Measurements from ENCODE around the gene FTO. TPM values are rescaled to one million over a fixed set of nuclear protein-coding genes. Genes with fewer than 3 reads are reported as not detected.

The FTO gene
- total RNA-seq, 1 donor from 2014 or later = 113 TPM

DNA sequence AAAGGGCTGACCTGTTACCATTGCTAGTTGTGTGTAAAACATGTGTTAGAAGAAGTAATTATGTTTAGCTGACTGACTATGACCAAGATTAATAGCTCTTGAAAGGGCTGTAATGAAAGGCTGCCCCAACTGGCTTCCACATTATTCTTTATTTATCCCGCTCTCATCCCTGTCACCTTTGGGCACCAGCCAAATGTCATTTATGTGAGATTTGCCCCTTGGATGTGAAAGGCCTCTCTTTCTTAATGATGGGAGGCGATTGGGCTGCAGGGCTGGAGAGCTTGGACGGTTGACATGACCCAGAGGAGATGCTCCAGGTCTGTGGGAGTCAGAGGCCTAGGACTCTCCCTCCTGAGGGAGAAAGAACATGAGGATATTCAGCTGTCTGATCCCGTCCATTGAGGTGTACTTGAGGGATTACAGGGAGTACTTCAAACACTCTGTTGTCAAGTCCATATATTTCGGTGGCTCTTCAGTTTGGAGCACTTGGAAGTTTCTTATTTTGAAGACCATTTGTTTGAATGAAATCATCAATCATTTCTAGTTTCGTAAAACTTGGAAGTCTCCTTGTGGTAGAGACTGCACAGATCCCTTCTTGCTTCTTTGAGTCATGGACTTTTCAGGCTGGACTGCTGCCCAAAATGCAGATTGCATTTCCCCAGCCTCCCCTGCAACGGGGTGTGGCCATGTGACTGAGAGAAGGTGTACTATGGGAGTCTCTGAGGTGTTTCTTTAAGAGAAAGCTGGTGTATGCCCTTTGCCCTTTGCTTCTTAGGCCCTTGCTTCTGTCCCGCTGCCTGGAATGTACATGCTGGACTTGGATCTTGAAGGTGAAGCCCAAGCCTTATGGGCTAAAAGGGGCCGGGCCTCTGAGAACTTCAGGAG lies 51.3 kb downstream of the FTO start:
- DNase-seq = no peak

DNA sequence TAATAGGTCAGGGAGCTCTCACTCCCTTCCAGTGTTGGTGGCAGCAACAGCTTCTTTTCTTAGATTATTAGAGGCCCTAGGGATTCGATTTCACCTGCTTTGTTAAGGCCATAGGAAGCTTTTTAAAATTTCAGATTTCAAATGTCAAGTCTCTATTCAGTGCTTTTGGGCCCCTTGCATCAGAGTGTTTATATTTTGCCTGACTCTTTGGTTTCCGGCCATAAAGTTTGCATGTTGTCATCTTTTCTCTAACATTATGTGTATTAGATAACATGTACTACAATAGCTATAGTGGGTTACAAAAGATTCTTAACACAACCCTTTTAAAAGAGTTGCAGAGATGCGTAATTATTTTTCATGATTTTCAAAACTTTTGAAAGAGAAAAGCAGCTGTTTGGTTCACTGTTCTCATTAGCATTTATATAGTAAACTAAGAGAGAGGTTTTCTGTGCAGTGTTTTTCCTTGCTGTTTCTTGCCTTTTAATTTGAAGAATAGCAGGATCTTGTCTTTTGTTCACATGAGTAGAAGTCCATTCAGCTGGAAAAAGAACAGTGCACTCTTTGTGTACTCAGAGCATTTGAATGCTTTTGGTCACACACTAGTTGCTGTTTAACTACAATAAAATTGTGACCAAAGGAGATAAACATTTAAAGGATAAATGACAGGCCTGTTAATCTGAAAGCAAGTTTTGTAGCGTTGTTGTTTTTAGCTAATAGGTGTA lies 52.5 kb downstream of the FTO start:
- no peak for DNase-seq

DNA sequence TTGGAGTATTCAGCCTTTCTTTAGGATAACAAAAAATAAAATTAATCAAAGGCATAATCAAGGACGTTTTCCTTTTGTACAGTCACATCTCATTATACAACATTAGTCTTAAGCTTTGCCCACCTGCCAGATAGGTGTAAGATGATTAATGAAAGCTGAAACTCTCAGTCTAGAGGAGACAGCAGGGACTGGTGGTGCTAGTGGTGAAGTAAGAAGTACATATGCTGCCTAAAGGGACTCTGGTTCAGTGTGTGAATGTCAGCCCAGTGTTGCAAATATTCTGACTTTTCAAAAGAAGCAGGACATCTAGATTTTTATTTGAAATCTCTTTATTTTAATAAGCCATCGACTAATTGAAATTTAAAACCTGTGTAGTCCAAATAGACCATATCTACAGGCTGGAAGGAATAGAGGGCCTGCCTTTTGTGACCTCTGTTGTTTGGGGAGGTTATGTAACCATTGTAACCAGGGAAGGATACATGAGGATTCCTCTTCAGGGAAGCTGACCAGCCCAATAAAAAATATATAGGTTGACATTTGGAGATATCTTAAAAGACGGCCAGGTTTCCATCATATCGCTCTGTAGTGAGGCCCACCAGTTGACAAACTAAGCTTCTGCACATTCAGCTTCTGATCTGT lies 54.1 kb downstream of the FTO start:
- DNase-seq = no peak

DNA sequence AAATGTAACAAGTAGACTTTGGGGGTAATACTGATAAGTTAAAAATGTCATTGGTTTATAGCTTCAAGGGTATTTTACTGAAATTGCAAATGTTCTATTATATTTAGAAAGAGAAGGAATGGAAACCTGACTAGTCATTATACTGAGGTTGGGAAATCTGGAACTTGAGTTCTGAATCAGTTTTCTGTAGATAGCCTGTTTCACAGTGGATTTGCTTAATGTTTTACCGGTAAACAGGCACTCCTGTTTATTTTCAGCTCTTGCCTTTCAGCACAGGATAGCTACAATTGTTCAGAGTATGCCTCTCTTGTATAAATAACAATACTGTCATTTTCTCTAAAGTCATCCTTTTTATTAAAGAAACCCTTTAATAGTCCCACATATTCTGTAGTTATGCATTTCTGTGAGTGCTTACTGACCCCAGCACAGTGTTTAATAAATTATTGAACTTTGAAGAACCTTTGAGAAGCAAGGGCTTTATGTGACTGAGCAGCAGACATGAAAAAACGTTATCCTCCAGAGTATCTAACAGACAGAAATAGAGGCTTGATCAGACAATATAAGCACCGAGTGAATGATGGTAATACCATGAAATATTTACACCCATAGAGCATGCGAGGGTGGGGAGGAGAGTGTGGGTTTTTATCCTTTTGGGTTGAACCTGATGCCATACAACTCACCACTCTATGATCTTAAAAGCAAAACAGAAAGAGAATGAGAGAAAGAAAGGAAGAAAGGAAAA lies 58.2 kb downstream of the FTO start:
- no peak for DNase-seq

DNA sequence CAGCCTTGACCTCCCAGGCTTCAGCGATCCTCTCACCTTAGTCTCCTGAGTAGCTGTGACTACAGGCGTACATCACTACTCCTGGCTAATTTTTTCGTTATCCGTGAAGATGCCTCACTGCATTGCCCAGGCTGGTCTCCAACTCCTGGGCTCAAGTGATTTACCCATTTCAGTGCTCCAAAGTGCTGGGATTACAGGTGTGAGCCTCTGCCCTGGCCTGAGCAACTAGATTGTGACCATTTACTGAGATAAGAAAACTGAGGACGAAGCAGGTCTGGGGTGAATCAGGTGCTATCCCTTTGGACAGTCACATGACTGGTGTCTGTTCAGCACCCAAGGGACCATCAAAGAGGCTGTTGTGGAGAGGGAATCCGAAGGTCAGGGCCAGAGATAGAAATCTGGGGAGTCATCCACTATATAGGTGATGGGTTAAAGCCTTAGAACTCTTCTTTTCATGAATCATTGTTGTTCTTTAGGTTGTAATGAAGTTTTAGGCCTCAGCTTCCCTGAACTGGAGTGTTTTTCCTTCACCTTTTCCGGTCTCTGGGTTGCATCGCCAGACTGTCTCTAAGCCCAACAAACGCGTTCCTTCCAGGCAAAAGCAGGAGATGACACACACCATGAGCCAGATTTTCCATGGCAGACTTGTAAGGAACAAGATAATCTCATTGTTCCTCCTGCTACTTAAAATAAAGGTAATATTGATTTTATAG lies 62.5 kb downstream of the FTO start:
- no peak for DNase-seq

DNA sequence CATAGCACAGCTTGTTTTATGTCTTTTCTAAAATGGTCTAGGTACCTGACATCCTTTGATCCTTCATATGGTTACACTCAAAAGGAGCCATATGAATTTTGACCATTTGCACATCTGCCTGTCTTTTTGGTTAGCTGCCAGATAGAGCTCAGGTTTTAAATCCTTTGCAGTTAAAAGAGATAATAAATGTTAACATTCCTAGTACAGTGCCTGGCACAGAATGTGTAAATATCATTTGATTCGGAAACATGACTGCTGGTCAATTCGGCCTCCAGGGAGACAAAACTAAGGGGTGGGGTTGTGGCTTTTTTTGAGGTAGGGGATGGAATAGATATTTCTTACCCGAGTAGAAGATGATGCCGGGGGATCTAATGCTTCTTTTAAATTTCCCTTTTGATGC lies 64.2 kb downstream of the FTO start:
- DNase-seq = no peak

DNA sequence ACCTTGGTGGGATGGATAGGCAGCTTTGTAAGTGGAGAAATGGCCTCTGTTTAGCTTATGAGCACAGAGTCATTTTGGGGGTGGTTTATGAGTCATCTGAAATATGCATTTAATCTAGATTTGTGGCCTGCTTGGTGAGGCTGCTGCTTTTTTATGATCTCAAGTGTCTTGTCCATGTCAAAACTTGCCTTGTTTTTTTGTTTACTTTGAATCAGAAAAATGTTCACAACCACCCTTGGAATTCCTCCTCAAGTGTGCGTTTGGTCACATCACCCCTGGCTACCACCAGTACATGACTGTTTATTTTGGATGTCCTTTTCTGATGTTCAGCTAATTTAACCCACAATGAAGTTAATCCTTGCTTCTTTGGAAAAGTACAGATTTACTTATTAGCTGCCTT lies 64.6 kb downstream of the FTO start:
- no peak for DNase-seq

DNA sequence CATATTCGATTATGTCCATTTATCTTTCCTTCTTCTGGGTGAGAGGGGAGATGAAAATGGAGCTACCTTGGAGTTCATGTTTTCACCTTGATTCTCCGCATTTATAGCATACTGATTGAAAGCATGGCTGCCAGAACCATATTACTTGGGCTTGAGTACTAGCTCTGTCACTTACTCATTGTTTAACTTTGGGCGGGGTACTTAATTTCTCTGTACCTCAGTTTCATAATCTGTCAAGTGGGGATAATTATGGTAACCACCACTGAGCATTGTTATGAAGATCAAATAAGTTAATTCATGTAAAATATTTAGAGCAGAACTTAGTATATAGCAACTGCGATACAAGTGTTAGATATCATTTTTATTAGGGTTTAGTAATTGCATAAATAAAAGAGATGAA lies 65.2 kb downstream of the FTO start:
- no peak for DNase-seq

DNA sequence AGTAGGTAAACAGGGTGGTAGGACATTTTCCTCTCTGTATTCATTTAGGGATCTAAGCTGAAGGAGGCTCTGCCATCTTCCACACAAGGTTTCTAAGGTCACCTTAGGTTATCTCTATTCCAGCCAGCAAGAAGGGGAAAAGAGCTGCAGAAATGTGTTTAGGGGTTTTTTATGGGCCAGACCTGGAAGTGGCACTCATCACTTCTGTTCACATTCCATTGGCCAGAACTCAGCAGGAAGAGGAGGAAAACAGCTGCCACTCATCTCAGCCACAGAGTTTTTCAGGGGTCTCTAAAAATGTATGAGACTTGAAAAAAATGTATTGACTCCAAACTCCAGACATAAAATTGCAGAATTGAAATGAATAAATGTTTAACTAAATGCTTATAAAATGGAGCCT lies 65.8 kb downstream of the FTO start:
- no peak for DNase-seq

DNA sequence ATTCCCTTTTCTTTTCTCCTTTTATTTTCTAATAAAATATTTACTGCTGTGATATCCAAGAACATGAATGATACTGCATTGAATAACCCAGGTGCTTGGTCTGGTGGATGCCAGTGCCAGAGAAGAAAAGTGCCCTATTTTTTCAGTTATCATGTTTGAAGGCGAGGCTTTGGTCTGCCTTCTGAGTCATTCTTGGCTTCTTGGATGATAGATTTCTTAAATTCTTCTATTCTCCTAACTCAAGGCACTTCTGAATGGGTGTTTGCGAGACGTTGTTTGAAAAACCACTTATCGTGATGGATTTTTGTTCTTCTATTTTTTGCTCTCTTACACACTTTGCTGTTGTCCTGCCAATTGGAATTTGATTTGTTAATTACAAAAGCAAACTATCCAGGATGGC lies 66.7 kb downstream of the FTO start:
- no peak for DNase-seq

DNA sequence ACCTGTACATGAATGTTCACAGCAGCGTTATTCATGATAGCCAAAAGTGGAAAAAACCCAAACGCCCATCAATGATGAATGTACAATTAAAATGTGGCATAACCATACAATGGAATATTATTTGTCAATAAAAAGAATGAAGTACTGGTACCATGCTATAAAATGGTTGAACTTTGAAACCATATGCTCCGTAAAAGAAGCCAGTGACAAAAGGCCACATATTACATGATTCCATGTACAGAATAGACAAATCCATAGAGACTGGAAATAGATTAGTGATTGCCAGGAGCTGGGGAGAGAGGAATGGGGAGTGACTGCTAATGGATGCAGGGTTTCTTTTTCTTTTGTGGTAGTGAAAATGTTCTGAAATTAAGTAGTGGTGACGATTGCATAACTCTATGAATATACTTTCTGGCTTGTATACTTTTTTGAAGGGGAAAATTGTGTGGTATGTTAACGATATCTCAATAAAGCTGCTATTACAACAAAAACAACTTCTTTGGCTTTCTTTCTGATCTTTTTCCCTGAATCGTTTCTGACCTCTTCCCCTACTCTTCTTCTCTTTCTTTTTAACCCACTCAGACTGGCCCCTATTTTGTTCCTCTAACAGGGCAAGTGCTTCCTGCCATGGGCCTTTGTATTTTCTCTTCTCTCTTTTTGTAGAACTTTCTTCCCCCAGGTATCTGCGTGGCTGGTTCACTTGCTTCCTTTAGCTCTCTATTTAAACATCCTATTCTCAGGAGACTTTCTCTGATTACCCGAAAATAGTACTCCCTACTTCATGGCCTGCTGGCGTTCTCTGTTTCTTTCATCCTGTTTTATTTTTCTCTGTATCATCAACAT lies 67.9 kb downstream of the FTO start:
- DNase-seq = no peak

DNA sequence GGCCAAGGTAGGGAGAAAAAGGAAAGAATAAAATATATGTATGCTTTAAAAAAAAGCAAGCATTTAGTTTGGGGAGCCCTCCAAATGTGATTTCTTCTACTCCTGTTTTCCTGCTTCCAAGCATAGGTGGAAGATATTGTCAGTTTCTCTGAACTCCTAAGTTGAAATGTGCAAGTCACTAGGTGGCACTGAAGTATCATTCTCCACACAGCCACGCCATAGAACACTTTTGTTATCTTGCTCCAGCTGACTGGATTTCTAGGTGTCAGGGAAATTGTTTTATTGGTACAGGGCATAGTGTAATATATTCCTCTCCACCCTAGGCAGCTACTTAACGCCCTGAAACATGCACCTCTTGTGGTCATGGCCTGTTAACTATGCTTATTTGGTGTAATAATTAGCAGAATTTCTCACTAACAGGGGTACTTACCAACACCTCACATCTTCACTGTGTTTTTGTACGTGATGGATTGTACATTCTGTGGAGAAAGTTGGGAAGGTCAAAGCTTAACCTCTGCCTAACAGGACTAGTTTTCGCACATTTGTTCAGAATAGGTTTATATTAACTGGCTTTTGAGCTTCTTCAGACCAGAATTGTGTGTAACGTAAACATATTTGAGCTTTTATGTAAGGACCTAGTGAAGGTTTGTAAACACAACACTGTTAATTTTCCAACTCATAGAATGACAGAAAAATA lies 69.3 kb downstream of the FTO start:
- peak; percentile 67 for DNase-seq

DNA sequence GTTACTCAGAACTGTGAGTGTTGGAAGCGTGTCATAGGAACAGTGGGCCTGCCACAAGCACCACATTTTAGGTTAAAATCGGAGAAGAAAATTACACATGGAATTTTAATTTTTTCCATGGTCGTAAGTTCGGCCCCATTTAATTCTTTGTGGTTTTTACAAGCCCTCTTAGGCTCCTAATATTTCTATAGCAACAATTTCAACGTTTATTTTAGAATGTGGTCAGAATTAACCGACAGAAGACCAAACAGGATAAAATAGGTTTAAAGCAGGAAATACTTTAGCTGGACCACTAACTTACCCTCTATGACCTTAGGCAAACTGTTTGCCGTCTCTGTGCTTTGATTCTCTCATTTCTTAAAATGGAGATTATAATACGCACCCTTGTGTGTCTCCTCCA lies 69.9 kb downstream of the FTO start:
- DNase-seq = no peak

DNA sequence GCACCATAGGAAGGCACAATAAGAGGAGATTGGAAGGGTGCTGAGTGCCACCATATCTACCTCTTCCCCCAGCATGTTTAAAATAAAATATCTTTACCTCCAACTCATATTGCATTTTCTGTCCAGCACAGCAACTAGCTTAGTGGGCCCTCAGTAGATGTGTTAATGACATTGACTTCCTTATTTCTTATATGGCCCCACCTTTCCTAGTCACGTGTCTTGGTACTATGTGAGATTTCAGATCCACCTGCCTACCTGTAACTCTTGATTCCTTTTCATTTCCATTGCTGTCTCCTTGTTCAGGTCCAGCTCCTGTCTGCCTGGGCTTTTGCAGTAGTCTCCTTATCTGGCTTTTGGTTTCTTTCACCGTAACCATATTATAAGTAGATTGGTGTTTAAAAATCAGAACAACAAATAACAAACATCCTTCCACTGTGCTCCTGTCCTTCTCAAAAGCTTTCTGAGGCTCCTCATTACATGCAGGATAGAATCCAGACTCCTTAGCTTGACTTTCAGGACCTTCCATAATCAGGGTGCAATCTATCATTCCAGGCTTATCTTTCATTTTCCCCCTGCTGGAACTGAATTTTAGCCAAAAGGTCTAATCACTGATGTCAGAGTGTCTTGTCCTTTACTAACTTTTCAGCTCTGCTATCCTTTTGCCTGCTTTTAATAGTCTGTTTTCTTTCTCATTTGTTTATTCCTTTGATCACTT lies 71.3 kb downstream of the FTO start:
- no peak for DNase-seq

DNA sequence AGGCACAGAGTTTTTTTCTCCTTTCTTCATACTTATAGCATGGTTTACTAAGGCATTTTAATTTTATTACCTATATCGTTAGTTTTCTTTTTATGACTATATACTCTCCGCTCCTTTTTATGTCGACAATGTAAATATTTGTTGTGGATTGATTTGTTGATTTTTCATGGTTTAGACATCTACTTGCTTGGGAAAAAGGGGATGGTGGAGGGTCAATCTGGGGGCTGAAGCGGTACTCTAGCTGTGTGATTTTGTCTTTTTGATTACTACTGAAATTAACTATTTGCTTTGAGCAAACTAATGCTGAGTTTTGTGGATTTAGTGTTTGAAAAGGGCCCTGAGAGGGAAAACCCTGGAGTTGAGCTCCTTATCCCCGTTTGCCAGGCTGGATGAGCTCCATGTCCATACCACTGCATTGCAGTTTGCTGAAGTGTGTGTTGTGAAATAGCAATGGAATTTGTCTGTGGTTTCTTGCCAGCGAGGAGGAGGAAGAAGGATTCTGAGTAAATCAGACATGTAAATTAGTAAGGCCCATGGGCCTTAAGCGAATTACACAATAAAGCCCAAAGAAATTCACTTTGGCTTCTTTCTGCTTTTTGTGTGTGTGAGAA lies 72.0 kb downstream of the FTO start:
- DNase-seq = peak; percentile 42

DNA sequence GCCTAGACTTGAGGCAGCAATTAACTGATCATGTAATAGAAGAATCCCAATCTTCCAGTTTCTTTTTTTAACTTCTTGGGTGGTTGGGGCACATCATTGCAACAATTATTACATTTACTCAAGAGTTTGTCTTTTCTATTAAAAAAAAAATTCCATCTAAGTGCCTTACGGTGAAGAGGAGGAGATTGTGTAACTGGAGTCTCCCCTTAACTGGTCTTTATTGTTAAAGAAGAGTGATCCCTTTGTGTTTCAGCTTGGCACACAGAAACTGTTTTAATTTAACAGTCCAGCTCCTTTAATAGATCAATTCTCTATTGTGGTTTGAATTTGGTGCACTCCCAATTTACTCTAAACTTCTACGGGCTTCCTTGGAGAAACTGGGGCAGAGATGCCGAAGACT lies 75.2 kb downstream of the FTO start:
- no peak for DNase-seq

DNA sequence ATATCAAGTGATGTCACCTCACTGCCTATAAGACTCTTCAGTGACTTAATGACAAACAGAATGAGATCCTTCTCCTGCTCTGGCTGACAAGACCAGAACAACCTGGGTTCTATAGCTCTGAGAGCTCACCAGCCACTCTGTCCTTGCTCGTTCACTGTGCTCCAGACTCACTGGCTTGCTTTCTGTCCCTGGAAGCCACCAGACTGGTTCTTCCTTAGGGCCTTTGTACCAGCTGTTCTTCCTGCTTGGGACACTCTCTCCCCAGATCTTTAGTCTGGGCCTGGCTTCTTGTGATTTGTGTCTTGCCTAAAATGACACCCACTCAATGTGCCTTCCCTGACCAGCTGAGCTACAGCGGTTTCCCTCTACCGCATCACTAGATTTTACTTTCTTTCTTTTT lies 76.1 kb downstream of the FTO start:
- DNase-seq = no peak

DNA sequence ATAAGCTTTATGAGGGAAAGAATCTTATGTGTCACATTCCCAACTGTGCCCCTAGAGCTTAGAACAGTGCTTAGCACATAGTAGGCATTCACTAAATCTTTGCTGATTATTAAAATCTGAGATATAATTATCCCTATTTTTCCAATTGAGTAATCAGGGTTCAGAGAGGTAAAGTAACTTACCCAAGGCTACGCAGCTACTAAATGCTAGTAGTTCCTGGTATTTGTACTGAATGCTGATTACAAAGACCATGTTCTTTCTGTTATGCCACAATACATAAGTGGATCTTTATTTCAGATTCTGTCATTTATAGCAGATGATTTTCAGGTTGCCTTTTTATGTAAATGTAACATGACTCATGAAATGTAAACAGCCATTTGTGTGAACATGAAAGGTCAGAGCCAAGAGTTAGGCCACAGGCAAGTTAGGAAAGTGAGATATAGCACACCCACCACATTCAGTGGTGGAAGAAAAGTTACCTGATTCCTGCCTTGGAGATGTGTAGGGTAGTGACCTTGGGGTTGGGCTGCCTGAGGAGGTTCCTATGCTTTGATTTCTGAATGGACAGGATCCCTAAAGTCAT lies 77.2 kb downstream of the FTO start:
- DNase-seq = no peak

DNA sequence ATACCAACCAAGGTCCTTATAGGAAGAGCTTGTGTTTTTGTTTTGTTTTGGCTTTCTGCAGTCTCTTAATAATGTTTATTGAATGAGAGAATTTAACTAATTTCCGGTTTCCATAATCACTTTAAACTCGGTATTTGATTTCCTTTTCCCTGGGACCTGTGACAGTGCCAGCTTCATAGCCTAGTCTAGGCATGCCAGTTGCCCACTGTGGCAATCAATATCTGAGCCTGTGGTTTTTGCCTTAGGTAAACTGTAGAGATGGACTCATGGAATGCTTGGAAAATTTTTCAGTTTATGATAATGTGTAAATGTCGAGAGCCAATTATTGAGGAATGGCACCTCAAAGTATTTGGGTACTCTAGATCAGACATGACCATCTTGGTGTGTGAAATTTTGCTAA lies 78.2 kb downstream of the FTO start:
- DNase-seq = no peak
